Measurements from ENCODE around the gene KIAA1328.

KIAA1328 gene

DNA sequence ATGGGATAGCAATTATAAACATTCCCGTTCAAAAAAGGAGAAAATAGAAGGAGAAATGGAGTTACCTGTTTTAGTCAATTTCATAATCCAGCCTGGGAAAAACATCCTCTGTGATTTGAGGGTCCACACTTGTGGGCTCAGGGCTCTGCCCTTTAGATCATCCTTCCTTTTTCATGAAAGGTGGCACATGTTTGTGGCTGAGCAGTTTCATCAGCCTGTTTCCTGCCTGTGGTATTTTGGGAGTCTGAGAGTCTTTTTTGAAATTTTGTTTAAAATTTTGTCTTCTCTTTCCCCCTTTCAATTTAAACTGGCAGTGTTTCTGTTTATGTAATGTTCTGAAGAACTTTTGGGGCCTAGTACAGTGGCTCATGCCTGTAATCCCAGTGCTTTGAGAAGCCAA, 84.0 kb downstream of the KIAA1328 start:
- H3K36me3 ChIP-seq (ENCODE audit: insufficient read depth, low read length): no peaks in the 10 kb centered on the region
- H3K9me3 ChIP-seq (ENCODE audit: control insufficient read depth, insufficient read depth, low read length): no peaks in the 10 kb centered on the region
- H3K9ac ChIP-seq (ENCODE audit: low read depth, low read length): no peak overlapping the region
- no peaks in the 10 kb centered on the region for H3K4me1 ChIP-seq (ENCODE audit: insufficient read depth, low read length)

DNA sequence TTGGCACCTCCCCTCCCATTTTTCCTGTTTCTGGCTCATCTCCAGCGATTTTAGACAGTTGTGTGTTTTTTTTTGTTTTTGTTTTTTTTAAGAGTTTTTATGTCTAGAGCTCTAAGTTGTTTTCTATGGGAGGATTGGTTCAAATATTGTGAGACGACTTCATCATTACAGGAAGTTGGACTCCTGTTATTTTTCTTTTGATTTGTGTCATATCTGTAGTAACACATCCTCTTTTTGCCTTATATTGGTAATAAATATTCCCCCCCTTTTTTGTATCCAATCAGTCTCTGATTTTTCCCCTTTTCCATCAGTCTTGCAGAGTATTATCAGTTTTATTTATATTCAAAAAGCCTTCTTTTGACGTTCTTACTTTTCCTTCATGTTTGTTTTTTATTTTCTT, 89.0 kb downstream of the KIAA1328 start:
- H3K9me3 ChIP-seq (ENCODE audit: control insufficient read depth, insufficient read depth, low read length): no peaks in the 10 kb centered on the region
- H3K4me1 ChIP-seq (ENCODE audit: insufficient read depth, low read length): no peaks in the 10 kb centered on the region
- H3K9ac ChIP-seq (ENCODE audit: low read depth, low read length): no peak overlapping the region
- no peaks in the 10 kb centered on the region for H3K36me3 ChIP-seq (ENCODE audit: insufficient read depth, low read length)

DNA sequence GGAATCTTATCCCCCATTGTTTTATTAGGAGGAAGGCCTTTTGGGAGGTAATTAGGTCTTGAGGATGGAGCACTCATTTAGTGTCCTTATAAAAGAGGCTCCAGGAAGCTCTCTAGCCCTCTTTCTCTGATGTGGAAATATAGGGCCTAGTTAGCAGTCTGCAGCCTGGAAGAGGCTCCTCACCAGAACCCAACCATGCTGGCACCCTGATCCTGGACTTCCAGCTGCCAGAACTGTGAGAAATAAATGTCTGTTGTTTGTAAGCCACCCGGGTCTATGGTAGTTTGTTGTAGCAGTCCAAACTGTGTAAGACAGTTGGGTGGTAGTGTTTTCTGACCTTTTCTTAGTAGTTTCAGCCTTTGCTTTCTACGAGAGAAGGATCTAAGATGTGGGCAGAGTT, 100.7 kb downstream of the KIAA1328 start:
- no peaks in the 10 kb centered on the region for H3K4me1 ChIP-seq (ENCODE audit: insufficient read depth, low read length)

DNA sequence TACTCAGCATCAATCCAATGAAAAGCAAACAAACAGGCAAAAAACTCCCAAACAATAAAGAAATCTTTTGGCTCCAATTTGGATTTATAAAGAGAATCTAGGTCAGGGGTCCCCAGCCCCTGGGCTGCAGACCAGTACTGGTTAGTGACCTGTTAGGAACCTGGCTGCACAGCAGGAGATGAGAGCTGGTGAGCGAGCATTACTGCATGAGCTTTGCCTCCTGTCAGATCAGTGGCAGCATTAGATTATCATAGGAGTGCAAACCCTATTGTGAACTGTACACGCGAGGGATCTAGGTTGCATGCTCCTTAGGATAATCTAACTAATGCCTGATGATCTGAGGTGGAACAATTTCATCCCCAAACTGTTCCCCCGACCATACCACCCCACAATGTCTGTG, 102.2 kb downstream of the KIAA1328 start:
- Histone ChIP-seq H3K4me1 (ENCODE audit: insufficient read depth, low read length) (no peaks in the 10 kb centered on the region), H3K9ac (ENCODE audit: low read depth, low read length) (no peak overlapping the region), H3K9me3 (ENCODE audit: control insufficient read depth, insufficient read depth, low read length) (no peaks in the 10 kb centered on the region), H3K36me3 (ENCODE audit: insufficient read depth, low read length) (no peaks in the 10 kb centered on the region)

More for the DNA sequence above, 100.7 kb downstream of the KIAA1328 start:
- H3K36me3 ChIP-seq (ENCODE audit: insufficient read depth, low read length): no peaks in the 10 kb centered on the region
- H3K9me3 ChIP-seq (ENCODE audit: control insufficient read depth, insufficient read depth, low read length): no peaks in the 10 kb centered on the region
- no peak overlapping the region for H3K9ac ChIP-seq (ENCODE audit: low read depth, low read length)

DNA sequence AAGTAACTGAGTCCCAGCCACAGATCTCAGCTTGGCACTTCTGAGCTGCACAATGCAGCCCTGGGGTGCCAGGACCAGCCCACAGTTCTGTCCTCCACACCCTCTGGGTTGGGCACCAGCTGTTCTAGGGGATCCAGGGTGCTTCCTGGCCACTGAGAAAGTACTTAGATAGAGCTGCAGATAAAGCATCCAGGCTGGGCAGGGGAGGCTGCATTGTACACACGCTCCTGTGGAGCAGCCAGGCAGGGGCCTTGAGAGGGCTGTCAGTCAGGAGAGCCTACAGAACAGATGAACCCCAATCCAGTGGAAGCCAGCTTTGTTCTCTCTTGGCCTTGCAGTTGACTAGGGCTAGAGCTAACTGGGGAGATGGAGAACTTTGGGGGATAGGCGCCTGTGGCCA, 104.6 kb downstream of the KIAA1328 start:
- Histone ChIP-seq H3K9me3 (ENCODE audit: control insufficient read depth, insufficient read depth, low read length) (no peaks in the 10 kb centered on the region), H3K36me3 (ENCODE audit: insufficient read depth, low read length) (no peaks in the 10 kb centered on the region), H3K9ac (ENCODE audit: low read depth, low read length) (no peak overlapping the region)

DNA sequence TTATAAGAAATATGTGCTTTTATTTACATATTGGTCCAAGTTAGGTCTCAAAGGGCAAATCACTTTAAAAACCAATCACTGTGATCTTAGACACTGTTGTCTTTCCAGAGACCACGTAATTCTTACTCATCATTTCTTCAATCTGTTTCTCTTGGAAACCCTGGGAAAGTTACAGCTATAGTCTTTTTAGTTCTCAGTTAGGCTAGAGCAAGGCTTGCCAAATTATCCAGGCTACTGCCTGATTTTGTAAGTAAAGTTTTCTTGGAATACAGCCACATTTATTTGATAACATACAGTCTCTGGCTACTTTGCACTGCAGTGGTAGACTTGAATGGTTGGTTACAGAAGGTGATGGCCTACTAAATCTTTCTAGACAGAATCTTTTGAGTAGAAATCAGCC, 106.0 kb downstream of the KIAA1328 start:
- no peak overlapping the region for H3K9ac ChIP-seq (ENCODE audit: low read depth, low read length)
- no peaks in the 10 kb centered on the region for H3K36me3 ChIP-seq (ENCODE audit: insufficient read depth, low read length)
- no peaks in the 10 kb centered on the region for H3K9me3 ChIP-seq (ENCODE audit: control insufficient read depth, insufficient read depth, low read length)
- no peaks in the 10 kb centered on the region for H3K4me1 ChIP-seq (ENCODE audit: insufficient read depth, low read length)

More for the DNA sequence above, 104.6 kb downstream of the KIAA1328 start:
- no peaks in the 10 kb centered on the region for H3K4me1 ChIP-seq (ENCODE audit: insufficient read depth, low read length)

DNA sequence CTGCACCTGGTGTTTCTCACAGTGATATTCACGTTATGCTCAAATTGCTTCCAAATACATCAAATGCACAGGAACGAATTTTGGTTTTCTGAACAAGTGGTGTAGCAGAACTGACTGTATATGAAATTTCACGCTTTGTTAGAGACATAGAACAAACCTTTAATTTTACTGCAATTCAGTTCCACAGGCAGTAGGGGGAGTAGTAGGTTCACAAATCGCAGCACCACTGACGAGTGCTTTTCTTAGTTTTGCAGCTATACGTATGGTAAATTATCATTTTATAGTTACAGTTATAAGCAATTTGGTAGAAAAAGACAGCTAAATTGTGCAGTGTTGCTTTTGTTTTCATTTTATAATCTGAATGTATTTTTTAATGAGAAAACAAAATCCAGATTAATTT, 113.3 kb downstream of the KIAA1328 start:
- Histone ChIP-seq H3K9ac (ENCODE audit: low read depth, low read length) (no peak overlapping the region), H3K4me1 (ENCODE audit: insufficient read depth, low read length) (no peaks in the 10 kb centered on the region; the same call in 1 of the 2 replicates), H3K9me3 (ENCODE audit: control insufficient read depth, insufficient read depth, low read length) (no peaks in the 10 kb centered on the region), H3K36me3 (ENCODE audit: insufficient read depth, low read length) (no peaks in the 10 kb centered on the region)

DNA sequence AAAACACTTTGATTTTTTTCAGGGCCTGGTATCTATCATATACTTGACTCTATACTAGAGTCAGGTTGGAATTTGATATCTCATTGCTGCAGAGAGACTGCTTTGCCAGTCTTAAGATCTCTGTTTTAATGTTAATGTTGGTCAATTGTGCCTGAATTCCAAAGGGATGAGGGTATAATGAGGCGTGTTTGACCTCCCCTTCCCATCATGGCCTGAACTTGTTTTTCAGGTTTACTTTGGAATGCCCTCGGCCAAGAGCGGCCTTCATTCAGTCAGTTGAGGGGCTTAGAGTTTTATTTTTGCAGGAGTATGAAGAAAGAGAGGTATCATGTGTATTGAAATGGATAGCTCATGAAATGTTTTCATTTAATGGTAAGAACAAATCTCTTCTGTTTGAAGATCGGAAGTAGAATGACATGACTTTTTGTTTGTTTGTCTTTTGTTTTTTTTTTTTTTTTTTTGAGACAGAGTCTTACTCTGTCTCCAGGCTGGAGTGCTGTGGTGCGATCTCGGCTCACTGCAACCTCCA, 119.0 kb downstream of the KIAA1328 start:
- Histone ChIP-seq H3K9me3 (ENCODE audit: control insufficient read depth, insufficient read depth, low read length) (no peaks in the 10 kb centered on the region), H3K9ac (ENCODE audit: low read depth, low read length) (no peak overlapping the region), H3K4me1 (ENCODE audit: insufficient read depth, low read length) (no peaks in the 10 kb centered on the region; the same call in 1 of the 2 replicates), H3K36me3 (ENCODE audit: insufficient read depth, low read length) (no peaks in the 10 kb centered on the region)

DNA sequence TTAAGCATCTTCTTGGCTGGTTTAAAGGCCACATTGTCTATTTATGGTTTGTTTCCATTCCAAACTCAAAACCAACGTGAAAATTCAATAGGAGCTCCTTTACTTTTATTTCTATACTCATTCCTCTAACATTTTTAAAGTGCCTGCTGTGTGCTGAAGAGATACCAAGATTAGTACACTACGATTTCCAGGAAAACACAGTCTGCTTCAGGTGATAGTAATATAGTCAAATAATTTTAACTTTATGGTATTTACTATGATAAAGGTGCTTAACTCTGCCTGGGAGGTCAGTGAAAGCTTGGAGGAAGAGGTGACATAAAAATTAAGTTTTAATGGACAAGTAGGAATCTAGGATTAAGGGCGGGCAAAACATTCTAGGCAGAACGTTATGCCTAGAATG, 121.4 kb downstream of the KIAA1328 start:
- H3K4me1 ChIP-seq (ENCODE audit: insufficient read depth, low read length): no peaks in the 10 kb centered on the region; the same call in 1 of the 2 replicates
- H3K36me3 ChIP-seq (ENCODE audit: insufficient read depth, low read length): no peaks in the 10 kb centered on the region
- H3K9ac ChIP-seq (ENCODE audit: low read depth, low read length): no peak overlapping the region
- no peaks in the 10 kb centered on the region for H3K9me3 ChIP-seq (ENCODE audit: control insufficient read depth, insufficient read depth, low read length)

DNA sequence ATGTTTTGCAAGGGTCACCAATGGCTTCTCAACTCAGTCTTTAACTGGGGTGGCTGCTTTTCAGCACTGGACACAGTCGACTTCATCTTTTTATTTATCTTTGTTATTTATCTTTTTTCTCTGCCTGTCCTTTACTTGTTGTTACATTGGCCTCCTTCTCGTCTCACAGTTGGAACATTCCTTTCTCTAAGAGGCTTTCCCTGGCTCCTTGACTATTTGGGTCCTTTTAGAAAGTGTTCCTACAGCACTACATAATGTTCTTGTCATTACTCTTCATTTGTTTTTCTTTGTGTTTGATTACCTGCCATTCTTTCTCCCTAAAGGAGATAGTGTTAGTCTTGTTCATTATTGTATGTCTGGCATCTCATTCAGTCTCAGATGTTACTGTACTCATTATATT, 122.0 kb downstream of the KIAA1328 start:
- Histone ChIP-seq H3K9me3 (ENCODE audit: control insufficient read depth, insufficient read depth, low read length) (no peaks in the 10 kb centered on the region), H3K36me3 (ENCODE audit: insufficient read depth, low read length) (no peaks in the 10 kb centered on the region), H3K9ac (ENCODE audit: low read depth, low read length) (no peak overlapping the region), H3K4me1 (ENCODE audit: insufficient read depth, low read length) (no peaks in the 10 kb centered on the region; the same call in 1 of the 2 replicates)

DNA sequence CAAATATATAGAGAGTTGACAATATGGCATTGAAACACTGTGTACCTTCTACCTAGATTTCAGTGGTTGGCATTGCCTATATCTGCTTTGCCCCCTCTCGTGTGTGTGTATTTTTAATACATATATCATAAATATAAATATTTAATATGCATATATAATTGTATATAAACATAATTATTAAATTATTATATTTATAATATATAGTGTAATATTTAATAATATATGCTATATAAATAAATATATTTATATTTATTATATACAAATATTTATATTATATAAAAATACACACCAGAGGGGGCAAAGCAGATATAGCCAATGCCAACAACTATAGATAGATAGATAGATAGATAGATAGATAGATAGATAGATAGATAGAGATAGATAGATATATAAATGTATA, 124.1 kb downstream of the KIAA1328 start:
- Histone ChIP-seq H3K36me3 (ENCODE audit: insufficient read depth, low read length) (no peaks in the 10 kb centered on the region), H3K9ac (ENCODE audit: low read depth, low read length) (no peak overlapping the region), H3K4me1 (ENCODE audit: insufficient read depth, low read length) (no peaks in the 10 kb centered on the region), H3K9me3 (ENCODE audit: control insufficient read depth, insufficient read depth, low read length) (no peaks in the 10 kb centered on the region)

DNA sequence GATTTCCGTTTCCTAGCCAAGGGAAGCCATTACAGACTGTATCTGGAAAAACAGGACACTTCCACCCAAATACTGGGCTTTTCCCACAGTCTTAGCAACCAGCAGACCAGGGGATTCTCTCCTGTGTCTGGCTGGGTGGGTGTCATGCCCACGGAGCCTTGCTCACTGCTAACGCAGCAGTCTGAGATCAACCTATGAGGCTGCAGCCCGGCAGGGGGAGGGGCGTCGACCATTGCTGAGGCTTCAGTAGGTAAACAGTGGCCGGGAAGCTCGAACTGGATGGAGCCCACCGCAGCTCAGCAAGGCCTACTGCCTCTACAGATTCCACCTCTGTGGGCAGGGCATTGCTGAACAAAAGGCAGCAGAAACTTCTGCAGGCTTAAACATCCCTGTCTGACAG, 131.1 kb downstream of the KIAA1328 start:
- no peaks in the 10 kb centered on the region for H3K4me1 ChIP-seq (ENCODE audit: insufficient read depth, low read length)
- H3K9ac ChIP-seq (ENCODE audit: low read depth, low read length): no peak overlapping the region
- 0 out of 2 replicates have a peak, but pooled peaks cover 3% of the 10 kb centered on the region for H3K36me3 ChIP-seq (ENCODE audit: insufficient read depth, low read length)
- no peaks in the 10 kb centered on the region for H3K9me3 ChIP-seq (ENCODE audit: control insufficient read depth, insufficient read depth, low read length)

DNA sequence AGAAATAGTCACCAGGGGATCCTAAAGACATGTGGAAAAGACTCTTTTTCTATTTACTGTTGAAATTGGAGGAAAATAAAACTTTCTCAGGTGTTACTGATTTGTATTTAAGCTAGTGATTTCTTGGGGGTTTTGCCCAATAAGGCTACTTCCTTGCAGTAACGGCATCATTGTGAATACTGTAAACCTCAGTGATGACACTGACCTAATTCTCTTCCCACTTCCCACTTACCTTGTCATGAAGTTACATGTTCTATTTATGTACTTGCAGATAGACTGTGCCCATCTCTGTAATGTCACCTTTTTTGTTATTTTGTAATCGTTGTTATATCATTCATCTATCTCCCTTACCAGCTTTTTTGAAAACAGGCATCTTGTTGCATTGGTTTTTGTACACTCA, 134.5 kb downstream of the KIAA1328 start:
- H3K9ac ChIP-seq (ENCODE audit: low read depth, low read length): no peak overlapping the region
- H3K4me1 ChIP-seq (ENCODE audit: insufficient read depth, low read length): no peaks in the 10 kb centered on the region
- H3K36me3 ChIP-seq (ENCODE audit: insufficient read depth, low read length): 0 out of 2 replicates have a peak, but pooled peaks cover 3% of the 10 kb centered on the region
- H3K9me3 ChIP-seq (ENCODE audit: control insufficient read depth, insufficient read depth, low read length): no peaks in the 10 kb centered on the region

DNA sequence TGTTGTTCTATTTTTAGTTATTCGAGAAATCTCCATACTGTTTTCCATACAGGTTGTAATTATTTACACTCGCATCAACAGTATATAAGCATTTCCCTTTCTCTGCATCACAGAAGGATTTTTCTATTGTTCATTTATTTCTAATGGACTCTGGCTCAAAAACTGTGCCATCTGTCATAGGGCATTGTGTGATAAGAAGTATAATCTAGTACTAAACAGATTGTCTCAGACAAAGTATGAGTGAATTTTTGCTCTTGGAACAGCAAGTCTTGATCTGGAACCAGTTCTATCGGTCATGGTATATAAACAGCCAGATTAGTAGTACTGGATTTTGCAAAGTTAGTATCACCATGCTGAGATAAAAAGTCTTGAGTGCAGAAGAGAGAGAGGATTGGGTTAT, 145.8 kb downstream of the KIAA1328 start:
- H3K36me3 ChIP-seq (ENCODE audit: insufficient read depth, low read length): no peaks in the 10 kb centered on the region
- no peaks in the 10 kb centered on the region; the same call in 1 of the 2 replicates for H3K9me3 ChIP-seq (ENCODE audit: control insufficient read depth, insufficient read depth, low read length)
- no peaks in the 10 kb centered on the region for H3K4me1 ChIP-seq (ENCODE audit: insufficient read depth, low read length)
- no peak overlapping the region for H3K9ac ChIP-seq (ENCODE audit: low read depth, low read length)

DNA sequence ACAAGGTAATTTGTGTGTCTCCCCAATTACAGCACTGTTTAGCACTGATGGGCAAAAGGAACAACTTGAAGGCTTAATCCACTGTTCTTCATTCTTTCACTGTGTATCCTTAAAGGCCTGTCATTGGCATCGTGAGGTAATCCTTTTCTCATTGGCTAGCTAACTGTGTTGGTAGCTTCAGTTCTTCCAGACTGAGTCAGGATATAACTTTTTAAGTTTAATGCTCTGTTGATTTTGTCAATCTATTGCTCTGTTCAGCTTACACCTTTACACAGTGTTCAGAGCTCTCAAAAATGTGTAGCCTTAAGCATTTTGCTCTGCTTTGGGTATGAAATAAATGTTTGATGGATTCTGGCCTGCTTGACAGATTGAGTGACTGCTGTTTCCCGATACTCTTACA, 148.2 kb downstream of the KIAA1328 start:
- Histone ChIP-seq H3K4me1 (ENCODE audit: insufficient read depth, low read length) (no peaks in the 10 kb centered on the region), H3K9me3 (ENCODE audit: control insufficient read depth, insufficient read depth, low read length) (no peaks in the 10 kb centered on the region), H3K9ac (ENCODE audit: low read depth, low read length) (no peak overlapping the region), H3K36me3 (ENCODE audit: insufficient read depth, low read length) (no peaks in the 10 kb centered on the region)

DNA sequence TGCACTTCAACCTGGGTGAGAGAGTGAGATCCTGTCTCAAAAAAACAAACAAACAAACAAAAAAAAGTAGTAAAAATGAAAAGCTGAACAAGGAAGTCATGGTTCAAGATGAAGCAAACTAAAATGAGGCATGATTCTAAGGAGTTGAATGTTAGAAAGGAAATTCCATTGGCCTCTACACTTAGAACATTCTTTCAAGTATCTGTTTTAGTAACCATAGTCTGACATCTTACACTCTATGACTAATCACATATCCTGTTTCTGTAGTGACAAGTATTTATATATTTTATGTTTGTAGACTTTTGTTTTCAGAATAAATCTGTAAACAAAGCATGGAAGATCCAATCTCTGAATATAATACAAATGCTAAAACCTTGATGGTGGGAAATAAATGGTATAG, 164.1 kb downstream of the KIAA1328 start:
- H3K36me3 ChIP-seq (ENCODE audit: insufficient read depth, low read length): no peaks in the 10 kb centered on the region
- H3K9ac ChIP-seq (ENCODE audit: low read depth, low read length): no peak overlapping the region
- H3K4me1 ChIP-seq (ENCODE audit: insufficient read depth, low read length): no peaks in the 10 kb centered on the region
- no peaks in the 10 kb centered on the region for H3K9me3 ChIP-seq (ENCODE audit: control insufficient read depth, insufficient read depth, low read length)
